GM21381 (cell line): Measurements from ENCODE around the gene TAGLN2.
A peak's percentile ranks its signal among the peaks of the same experiment; 100 is the strongest.
"Not testable (repeated sequence)": the region's sequence is repeated elsewhere in the genome, so short reads cannot be mapped to it uniquely, and the experiment has no call there.

Source experiments
- ATAC-seq: cut with Tn5 transposase; IDR thresholded peaks from one replicate; pipeline ENCODE4 v1.9.1; 2021; ENCODE audit warnings: mild to moderate bottlenecking, moderate library complexity; ENCODE audit not compliant: unreplicated experiment

The TAGLN2 gene

DNA sequence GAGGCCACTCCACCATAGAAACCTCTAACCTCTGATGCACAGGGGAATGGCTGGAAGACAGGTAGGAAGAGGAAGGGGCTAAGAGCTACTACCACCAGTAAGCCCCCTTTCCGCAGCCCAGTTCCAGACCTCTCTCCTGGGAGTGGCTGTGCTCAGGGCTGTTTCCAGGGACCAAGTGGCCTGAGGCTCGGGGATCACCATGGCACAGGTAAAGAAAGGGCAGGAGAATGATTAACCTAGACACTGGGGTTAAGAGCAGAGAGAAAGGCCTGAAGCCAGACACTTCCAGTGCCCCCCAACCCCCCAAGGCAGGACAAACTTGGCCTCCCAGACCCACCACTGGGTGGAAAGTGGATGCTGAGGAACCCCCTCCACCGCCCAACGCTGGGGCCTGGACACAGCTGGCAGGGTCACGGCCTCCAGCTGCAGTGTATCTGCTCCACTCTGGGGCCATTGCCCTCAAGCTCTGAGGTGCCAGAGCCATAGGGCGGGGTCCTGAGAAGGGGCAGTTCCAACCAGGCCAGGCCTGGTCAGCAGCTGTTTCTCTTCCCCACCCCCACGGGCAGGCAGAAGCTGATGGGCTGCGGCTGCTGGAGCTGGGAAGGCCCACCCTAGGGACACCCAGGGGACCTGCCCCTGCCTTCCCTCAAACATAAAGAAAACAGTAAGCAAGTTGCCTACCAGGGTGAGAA is 2.6 kb downstream of the TAGLN2 start:
- no peak for ATAC-seq

DNA sequence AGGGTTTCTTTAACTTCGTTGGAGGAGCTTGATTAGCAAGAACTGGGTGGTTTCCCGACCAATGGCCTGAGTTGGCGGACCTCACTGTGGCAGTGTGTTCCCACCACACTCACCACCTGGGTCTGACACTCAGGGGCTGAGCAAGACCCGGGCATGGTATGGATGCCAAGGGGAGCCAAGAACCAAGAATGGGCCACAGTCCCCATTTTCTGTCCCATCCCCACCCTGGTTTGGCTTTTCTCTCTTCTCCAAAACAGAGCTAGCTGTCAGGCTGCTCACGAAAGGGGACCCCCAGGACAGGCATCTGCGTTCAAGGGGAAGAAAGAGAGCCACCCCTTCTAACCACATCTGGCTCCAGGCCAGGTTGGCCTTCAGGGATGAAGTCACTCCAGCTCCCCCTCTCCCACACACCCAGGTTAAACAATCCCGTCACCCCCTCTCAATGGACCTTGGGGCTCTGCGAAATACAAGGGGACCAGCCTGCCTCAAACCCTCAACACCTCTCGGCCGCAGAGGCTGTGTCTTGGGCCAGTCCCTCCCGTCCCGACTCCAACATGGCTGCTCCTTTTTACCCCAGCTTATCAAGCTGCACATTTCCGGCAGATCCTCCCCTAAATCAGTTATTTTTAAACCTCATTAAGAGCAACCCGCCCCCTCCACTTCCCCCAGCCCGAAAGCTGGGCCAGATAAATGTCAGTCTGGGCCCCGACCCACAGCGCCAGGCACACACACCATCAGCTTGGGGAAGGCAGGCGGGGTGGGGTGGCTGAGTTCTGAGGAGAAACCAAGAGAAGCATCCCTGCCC is 3.4 kb downstream of the TAGLN2 start:
- no peak for ATAC-seq

DNA sequence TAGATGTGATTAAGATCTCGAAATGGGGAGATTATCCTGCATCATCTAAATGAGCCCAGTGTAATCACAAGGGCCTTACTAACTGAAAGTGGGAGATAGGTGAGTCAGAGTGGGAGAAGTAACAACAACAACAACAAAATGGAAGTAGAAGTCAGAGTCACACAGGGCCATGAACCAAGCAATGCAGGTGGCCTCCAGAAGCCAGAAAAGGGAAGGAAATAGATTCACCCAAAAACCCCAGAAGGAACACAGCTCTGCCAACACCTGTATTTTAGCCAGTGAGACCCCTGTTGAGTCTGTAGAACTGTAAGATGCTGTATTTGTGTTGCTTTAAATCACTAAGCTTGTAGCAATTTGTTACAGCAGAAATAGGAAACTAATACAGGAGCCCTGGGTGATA is 4.1 kb downstream of the TAGLN2 start:
- ATAC-seq: peak; percentile 18

DNA sequence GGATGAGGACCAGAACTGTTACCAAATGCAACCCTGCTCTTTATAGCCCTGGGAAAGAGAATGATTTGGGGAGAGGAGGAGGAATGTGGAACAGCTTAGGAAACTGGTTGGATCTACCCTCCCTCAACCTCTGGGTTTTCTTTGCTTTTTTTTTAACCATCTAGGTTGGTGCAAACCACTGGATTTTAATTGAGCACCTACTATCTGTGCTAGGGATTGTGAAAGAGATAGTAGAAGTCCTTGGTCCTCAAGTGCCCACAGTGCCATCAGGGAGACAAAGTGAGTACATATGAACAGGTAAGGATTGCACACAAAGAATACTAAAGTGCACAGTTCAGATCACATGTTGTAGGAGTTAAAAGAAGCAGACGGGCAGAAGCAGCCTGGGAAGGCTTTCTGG is 4.7 kb downstream of the TAGLN2 start:
- ATAC-seq: no peak

GRCh38 chr1:159920202-159920601 is 5.1 kb downstream of the TAGLN2 start:
- no peak for ATAC-seq

DNA sequence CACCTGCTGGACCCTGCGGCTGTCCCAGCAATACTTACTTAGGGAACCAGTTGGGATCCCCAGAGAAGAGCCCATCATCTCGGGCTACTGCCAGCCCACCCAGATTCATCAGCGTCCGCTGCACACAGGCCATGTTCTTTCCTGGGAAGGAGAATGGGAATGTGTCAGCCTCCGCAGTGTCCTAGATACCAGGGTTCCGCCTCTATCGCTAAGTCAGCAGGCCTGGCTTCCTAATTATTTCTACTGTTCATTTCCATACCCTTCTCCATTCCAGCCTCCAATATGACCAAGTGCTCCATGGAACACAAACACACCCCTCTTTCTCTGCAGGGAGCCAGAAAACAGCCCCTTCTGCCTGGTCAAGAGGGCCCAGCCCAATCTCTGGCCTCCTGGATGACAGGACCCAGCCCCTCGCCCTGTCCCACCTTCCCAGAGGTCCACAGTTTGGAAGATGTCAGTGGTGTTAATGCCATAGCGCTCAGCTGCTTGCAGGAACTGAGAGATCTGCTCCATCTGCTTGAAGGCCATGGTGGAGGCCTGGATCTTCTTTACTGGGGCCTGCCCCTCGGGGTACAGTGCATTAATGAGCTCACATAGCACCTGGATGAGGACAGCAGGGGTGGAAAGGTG is 6.0 kb downstream of the TAGLN2 start:
- ATAC-seq: no peak

DNA sequence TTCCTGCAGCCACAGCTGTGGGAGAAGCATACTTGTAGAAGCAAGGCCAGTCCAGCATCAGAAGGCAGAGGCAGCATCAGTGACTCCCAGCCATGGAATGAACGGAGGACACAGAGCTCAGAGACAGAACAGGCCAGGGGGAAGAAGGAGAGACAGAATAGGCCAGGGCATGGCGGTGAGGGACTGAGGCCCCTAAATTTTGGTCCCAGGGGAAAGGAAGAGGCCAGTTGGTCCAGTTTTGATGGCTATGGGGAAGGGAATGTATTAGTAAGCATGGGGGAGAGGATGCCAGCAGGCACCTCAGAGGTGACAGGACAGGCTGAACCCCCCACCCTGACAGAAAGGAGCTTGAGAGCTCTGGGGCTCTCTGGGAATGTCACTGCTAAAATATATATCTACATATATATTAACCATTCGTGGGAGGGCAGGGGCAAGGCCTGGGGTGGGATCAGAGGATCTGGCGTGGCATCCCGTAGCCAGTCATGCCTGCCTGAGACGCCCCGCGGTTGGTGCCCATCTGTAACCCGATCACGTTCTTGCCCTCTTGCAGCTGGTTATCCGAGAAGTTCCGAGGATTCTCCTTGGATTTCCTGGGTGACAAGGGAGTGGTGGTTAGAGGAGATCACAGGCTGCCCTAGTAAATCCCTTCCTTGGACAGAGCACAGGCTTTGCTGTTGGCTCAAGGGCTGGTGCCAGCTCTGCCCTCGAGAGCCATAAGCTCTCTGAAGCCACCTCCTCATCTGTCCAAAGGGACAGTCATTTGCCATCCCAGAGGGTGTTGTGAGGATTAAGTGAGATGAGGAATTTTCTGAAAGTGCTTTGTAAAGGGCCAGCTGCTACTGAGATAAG is 6.7 kb downstream of the TAGLN2 start:
- ATAC-seq: no peak

GRCh38 chr1:159917533-159918351 is 7.6 kb downstream of the TAGLN2 start:
- no peak for ATAC-seq

DNA sequence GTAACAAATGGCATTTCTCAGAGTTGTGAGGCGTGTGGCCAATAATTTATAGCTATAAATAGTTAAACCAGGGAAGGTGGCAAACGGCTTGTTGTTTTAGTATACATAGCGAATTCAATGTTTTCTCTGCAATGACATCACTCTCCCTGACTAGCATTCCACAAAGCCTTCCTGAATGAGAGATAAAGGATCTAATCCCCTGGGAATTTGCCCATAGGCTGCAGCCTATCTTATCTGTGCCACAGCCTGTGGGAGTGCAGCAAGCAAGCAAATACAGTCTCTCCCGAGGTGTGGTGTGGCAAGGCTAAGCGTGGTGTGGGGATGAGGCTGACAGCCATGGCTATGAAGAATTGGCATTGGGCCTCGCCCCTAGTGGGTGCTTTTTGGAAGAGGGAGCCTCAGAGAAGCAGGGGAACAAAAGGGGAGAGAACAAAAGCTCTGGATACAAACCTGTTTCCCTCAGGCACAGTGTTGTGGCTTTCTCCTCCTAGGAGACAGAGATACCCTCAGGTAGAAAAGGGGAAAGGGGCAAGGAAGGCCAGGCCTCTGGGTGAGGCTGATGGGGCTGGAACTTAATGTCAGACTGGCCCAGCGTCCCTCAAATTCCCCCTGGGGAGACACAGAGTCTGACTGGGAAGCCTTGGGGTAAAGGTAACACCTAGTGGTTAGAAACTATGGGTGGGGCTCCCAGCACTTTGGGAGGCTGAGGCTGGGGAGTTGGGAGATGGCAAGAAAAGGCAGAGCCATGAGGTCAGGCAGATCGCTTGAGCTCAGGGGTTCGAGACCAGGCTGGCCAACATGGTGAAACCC is 8.9 kb downstream of the TAGLN2 start:
- ATAC-seq: no peak

DNA sequence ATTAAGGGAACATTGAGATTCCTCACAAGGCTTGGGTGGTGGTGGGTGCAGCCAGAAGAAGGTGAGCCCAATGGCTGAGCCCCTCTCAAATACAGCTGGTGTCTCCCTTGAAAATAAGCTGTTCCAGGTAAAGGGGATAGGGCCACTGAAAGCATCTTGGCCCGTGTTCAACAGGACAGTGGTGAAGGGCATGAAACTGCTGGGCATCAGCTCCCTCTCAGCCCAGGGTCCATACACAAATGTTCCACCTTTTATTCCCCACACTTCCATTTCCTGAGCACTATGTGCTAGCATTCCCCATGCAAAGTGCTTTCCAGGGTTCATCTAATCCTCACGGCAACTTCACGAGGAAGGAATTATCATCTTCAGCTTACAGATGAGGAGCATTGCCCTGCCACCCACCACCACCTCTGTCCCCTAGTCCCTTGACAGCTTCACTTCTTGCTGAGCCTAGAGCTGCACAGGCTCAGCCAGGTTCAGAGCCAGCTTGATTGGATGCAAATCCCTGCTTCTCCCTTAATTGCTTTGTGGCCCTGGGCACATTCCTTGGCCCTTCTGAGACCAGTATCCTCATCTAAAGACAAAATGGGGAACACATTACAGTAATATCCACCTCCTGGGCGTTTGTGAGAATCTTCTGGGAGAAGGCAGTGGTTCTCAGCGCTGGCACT is 9.6 kb downstream of the TAGLN2 start:
- no peak for ATAC-seq

DNA sequence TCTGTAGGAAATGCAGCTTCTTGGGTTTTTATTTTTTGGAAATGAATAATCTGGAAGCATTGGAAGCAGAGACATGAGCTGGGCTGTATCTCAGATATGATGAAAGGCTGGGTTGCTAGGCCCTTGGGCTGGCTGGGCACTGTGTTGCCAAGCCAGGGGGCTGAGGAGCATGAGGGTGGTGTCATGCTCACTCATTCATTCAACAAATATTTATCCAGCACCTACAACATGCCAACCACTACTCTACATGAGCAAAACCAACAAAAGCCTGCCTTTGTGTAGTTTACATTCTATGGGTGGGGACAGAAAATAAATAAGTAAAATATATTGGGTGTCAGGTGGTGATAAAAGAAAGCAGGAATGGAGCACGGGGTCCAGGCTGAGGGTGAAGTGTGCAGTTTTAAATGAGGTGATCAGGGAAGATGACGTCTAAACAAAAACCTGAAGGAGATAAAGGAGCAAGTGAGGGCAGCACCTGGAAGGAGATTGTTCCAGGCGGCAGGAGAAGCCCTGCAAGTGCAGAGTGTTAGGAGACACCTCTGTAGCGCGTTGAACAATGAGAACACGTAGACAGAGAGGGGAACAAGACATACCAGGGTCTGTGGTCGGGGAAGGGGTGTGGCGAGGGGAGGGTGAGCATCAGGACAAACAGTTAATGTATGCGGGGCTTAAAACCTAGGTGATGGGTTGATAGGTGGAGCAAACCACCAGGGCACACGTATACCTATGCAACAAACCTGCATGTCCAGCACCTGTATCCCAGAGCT is 10.9 kb downstream of the TAGLN2 start:
- ATAC-seq: no peak

GRCh38 chr1:159913451-159914192 is 11.7 kb downstream of the TAGLN2 start:
- no peak for ATAC-seq

DNA sequence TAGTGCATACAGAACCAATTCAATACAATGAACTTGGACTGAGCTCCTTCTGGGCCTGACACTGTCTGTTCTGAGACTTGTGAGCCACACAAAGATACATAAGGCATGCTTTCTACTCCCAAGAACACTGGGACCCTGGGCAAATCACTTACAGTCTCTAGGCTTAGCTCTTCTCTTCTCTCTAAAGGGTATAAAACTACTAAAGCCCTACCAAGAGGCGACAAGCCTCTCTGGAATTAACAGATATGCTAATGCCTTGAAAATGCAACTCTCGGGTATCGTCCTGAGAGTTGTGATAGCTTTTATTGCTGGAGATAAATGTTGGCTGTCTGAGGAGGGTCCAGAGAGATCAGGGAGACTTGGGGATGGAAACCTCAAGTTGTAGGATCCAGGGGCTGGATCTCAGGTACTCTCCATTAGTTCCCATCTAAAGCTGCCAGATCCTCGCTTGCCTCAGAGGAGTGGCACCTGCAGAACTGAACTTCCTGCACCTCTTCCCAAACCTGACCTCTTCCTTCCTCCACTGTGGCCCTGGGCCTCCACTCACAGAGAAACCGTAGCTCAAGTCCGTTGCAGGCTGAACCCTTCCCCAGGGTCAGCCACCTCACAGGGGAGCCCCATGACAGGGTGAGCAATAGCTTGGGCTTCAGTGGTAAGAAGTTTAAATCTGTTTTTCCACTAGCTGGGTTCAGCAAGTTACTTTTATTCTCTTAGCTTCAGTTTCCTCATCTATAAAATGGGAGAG is 13.8 kb downstream of the TAGLN2 start:
- no peak for ATAC-seq

- ATAC-seq: no peak
Measured at GRCh38 chr1:159908031-159908940, 17.0 kb downstream of the TAGLN2 start.

- ATAC-seq: no peak
Measured at GRCh38 chr1:159906960-159907359, 18.3 kb downstream of the TAGLN2 start.

DNA sequence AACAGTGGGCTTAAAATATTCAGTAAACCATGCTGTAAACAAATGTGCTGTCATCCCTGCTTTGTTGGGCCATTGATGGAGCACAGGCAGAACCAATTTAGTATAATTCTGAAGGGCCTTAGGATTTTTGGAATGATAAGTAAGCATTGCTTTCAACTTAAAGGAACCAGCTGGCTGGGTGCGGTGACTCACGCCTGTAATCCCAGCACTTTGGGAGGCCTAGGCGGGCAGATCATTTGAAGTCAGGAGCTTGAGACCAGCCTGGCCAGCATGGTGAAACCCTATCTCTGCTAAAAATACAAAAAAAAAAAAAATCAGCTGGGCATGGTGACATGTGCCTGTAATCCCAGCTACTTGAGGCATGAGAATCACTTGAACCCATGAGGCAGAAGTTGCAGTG is 21.3 kb downstream of the TAGLN2 start:
- ATAC-seq: not testable (repeated sequence)
